DOHH2 (cell line): Measurements from ENCODE around the gene CWC22.

Experiments used
- EZH2phosphoT487 ChIP-seq: fragments of 200-600 bp; sonication (generic); IDR thresholded peaks from 2 replicates; pipeline ENCODE4 v1.6.1; 2017; ENCODE audit warnings: borderline replicate concordance, mild to moderate bottlenecking, antibody characterized with exemption, low read length, moderate library complexity, mixed read lengths
- TF ChIP-seq, protein P1 (sequence below): fragments of 200-600 bp; sonication (generic); IDR thresholded peaks from one replicate; pipeline ENCODE4 v1.5.1; 2014; ENCODE audit warnings: antibody characterized with exemption, mild to moderate bottlenecking, low read depth, low read length; ENCODE audit not compliant: poor library complexity, severe bottlenecking

DNA sequence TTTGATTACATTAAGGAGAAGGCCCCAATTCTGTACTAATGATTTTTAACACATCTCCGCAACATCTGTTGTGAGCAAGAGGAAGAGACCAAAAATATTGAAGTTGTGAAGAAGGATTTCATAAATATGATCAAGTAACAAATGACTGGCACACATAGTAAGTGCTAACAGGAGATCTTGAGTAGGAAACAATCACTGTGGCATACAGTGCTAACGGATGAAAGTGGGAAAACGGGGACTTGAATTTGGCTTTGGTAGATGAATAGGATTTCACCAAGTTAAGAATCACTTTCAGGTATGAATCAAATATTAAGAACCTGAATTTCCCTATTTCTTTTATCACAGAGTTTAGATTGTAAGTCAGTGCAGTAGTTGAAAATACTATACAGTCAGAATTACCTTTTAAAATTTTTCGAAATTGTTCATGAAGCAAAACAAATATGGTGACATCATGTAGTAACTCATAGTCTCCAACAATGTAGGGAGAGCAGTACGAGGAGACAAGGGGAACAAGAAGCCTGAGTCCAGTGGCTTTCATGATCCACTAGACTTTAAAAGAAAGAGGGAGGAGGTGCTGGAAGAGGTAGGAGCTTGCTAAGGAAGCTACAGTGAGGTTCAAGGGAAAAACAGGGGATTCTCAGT lies 16.3 kb downstream of the CWC22 start:
- TF ChIP-seq, protein P1, sequence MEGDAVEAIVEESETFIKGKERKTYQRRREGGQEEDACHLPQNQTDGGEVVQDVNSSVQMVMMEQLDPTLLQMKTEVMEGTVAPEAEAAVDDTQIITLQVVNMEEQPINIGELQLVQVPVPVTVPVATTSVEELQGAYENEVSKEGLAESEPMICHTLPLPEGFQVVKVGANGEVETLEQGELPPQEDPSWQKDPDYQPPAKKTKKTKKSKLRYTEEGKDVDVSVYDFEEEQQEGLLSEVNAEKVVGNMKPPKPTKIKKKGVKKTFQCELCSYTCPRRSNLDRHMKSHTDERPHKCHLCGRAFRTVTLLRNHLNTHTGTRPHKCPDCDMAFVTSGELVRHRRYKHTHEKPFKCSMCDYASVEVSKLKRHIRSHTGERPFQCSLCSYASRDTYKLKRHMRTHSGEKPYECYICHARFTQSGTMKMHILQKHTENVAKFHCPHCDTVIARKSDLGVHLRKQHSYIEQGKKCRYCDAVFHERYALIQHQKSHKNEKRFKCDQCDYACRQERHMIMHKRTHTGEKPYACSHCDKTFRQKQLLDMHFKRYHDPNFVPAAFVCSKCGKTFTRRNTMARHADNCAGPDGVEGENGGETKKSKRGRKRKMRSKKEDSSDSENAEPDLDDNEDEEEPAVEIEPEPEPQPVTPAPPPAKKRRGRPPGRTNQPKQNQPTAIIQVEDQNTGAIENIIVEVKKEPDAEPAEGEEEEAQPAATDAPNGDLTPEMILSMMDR, result no peak
- no peak for TF ChIP-seq EZH2phosphoT487
